HEK293 (cell line): ENCODE results near the gene ATAD1.

Experiments used
- KLF1 ChIP-seq: fragments of 450-650 bp; formaldehyde crosslinking; IDR thresholded peaks from 2 replicates; pipeline ENCODE4 v1.5.1; 2016; ENCODE audit warnings: missing biosample characterization, missing genetic modification characterization
- SETDB1 ChIP-seq: IDR thresholded peaks from one replicate; pipeline ENCODE4 v1.6.1; 2017; ENCODE audit warnings: mild to moderate bottlenecking, low read length, moderate library complexity, mixed read lengths; ENCODE audit not compliant: insufficient read length
- ZBTB7A ChIP-seq: fragments of 450-650 bp; formaldehyde crosslinking; IDR thresholded peaks from 2 replicates; pipeline ENCODE4 v1.5.1; 2016; ENCODE audit warnings: low read depth, missing biosample characterization, missing genetic modification characterization
- ZNF24 ChIP-seq: fragments of 450-650 bp; formaldehyde crosslinking; IDR thresholded peaks from 2 replicates; pipeline ENCODE4 v1.5.1; 2016; ENCODE audit warnings: missing biosample characterization, missing genetic modification characterization
- ZNF830 ChIP-seq: fragments of 450-650 bp; IDR thresholded peaks from 2 replicates; pipeline ENCODE4 v1.5.0; 2018; ENCODE audit warnings: missing biosample characterization, missing genetic modification characterization, low read depth, mild to moderate bottlenecking, moderate library complexity
- TF ChIP-seq, protein P1 (sequence below): fragments of 450-650 bp; formaldehyde crosslinking; IDR thresholded peaks from 2 replicates; pipeline ENCODE4 v1.5.1; 2016; ENCODE audit warnings: missing biosample characterization, missing genetic modification characterization
- TF ChIP-seq, protein P2 (sequence below): fragments of 450-650 bp; formaldehyde crosslinking; IDR thresholded peaks from 2 replicates; pipeline ENCODE4 v1.5.1; 2016; ENCODE audit warnings: missing biosample characterization, missing genetic modification characterization
- TF ChIP-seq, protein P3 (sequence below): fragments of 450-650 bp; formaldehyde crosslinking; IDR thresholded peaks from 2 replicates; pipeline ENCODE4 v1.5.1; 2016; ENCODE audit warnings: missing biosample characterization, missing genetic modification characterization, low read depth
- TF ChIP-seq, protein P4 (sequence below): fragments of 450-650 bp; formaldehyde crosslinking; IDR thresholded peaks from 2 replicates; pipeline ENCODE4 v1.5.1; 2016; ENCODE audit warnings: missing biosample characterization, missing genetic modification characterization
- TF ChIP-seq, protein P5 (sequence below): fragments of 450-650 bp; formaldehyde crosslinking; IDR thresholded peaks from 2 replicates; pipeline ENCODE4 v1.5.1; 2016; ENCODE audit warnings: missing biosample characterization, missing genetic modification characterization

DNA sequence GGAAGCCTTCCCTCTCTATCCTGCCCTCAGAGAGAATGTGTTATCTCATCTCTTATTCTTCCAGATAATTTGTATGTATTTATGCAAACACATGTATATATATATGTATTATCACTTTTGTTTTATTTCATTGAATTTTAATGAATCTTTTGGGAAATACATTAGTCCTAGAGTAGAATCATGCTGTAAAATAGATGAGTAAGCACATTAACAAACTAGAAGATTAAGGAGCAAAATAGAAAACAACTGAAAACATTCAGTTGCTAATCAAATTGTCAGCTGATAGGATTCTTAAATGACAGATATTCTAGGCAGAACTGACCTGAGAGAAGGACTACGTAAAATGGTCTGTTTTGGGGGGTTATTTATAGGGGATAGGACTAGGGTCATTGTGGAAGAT lies 34.1 kb upstream of the ATAD1 start:
- TF ChIP-seq, protein P1, sequence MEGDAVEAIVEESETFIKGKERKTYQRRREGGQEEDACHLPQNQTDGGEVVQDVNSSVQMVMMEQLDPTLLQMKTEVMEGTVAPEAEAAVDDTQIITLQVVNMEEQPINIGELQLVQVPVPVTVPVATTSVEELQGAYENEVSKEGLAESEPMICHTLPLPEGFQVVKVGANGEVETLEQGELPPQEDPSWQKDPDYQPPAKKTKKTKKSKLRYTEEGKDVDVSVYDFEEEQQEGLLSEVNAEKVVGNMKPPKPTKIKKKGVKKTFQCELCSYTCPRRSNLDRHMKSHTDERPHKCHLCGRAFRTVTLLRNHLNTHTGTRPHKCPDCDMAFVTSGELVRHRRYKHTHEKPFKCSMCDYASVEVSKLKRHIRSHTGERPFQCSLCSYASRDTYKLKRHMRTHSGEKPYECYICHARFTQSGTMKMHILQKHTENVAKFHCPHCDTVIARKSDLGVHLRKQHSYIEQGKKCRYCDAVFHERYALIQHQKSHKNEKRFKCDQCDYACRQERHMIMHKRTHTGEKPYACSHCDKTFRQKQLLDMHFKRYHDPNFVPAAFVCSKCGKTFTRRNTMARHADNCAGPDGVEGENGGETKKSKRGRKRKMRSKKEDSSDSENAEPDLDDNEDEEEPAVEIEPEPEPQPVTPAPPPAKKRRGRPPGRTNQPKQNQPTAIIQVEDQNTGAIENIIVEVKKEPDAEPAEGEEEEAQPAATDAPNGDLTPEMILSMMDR (tag by site-specific recombination) = no peak
- TF ChIP-seq SETDB1 (no peak), ZNF830 (no peak), KLF1 (tag by site-specific recombination) (no peak), ZNF24 (tag by site-specific recombination) (no peak), ZBTB7A (tag by site-specific recombination) (no peak)
- TF ChIP-seq, protein P2, sequence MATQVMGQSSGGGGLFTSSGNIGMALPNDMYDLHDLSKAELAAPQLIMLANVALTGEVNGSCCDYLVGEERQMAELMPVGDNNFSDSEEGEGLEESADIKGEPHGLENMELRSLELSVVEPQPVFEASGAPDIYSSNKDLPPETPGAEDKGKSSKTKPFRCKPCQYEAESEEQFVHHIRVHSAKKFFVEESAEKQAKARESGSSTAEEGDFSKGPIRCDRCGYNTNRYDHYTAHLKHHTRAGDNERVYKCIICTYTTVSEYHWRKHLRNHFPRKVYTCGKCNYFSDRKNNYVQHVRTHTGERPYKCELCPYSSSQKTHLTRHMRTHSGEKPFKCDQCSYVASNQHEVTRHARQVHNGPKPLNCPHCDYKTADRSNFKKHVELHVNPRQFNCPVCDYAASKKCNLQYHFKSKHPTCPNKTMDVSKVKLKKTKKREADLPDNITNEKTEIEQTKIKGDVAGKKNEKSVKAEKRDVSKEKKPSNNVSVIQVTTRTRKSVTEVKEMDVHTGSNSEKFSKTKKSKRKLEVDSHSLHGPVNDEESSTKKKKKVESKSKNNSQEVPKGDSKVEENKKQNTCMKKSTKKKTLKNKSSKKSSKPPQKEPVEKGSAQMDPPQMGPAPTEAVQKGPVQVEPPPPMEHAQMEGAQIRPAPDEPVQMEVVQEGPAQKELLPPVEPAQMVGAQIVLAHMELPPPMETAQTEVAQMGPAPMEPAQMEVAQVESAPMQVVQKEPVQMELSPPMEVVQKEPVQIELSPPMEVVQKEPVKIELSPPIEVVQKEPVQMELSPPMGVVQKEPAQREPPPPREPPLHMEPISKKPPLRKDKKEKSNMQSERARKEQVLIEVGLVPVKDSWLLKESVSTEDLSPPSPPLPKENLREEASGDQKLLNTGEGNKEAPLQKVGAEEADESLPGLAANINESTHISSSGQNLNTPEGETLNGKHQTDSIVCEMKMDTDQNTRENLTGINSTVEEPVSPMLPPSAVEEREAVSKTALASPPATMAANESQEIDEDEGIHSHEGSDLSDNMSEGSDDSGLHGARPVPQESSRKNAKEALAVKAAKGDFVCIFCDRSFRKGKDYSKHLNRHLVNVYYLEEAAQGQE (tag by site-specific recombination) = no peak
- TF ChIP-seq, protein P3, sequence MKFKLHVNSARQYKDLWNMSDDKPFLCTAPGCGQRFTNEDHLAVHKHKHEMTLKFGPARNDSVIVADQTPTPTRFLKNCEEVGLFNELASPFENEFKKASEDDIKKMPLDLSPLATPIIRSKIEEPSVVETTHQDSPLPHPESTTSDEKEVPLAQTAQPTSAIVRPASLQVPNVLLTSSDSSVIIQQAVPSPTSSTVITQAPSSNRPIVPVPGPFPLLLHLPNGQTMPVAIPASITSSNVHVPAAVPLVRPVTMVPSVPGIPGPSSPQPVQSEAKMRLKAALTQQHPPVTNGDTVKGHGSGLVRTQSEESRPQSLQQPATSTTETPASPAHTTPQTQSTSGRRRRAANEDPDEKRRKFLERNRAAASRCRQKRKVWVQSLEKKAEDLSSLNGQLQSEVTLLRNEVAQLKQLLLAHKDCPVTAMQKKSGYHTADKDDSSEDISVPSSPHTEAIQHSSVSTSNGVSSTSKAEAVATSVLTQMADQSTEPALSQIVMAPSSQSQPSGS (tag by site-specific recombination) = no peak
- TF ChIP-seq, protein P4, sequence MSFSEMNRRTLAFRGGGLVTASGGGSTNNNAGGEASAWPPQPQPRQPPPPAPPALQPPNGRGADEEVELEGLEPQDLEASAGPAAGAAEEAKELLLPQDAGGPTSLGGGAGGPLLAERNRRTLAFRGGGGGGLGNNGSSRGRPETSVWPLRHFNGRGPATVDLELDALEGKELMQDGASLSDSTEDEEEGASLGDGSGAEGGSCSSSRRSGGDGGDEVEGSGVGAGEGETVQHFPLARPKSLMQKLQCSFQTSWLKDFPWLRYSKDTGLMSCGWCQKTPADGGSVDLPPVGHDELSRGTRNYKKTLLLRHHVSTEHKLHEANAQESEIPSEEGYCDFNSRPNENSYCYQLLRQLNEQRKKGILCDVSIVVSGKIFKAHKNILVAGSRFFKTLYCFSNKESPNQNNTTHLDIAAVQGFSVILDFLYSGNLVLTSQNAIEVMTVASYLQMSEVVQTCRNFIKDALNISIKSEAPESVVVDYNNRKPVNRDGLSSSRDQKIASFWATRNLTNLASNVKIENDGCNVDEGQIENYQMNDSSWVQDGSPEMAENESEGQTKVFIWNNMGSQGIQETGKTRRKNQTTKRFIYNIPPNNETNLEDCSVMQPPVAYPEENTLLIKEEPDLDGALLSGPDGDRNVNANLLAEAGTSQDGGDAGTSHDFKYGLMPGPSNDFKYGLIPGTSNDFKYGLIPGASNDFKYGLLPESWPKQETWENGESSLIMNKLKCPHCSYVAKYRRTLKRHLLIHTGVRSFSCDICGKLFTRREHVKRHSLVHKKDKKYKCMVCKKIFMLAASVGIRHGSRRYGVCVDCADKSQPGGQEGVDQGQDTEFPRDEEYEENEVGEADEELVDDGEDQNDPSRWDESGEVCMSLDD (tag by site-specific recombination) = no peak
- TF ChIP-seq, protein P5, sequence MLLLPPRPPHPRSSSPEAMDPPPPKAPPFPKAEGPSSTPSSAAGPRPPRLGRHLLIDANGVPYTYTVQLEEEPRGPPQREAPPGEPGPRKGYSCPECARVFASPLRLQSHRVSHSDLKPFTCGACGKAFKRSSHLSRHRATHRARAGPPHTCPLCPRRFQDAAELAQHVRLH (tag by site-specific recombination) = no peak
